Activated CD4-positive, alpha-beta T cell treated with anti-CD3 and anti-CD28 coated beads, Interleukin-2, amount 50 U/mL, for 48 hours (primary cell): ENCODE results near the gene KRT71.

Source experiments
- DNase-seq, 2 experiments: peaks; one replicate each; pipeline ENCODE4 v3.0.0-alpha.2; 2020

Gene KRT71

DNA sequence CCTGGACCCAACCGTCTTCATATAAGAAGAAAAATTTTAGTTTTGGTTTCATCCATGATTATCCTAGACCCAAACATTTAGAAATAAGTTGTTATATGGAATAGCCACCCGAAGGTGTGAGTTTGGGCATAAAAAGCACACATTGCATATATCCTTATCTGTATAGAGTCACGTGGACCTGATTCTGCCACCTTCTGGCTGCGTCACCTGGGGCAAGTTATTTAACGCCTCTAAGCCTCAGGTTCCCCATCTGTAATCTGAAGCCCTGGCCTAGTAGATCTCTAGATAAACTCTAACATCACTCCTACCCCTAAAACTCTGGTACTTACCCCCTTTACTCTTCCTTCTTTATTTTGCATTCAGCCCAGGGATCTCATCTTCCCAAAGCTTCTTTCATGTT lies 18.5 kb downstream of the KRT71 start:
- DNase-seq = no peak

DNA sequence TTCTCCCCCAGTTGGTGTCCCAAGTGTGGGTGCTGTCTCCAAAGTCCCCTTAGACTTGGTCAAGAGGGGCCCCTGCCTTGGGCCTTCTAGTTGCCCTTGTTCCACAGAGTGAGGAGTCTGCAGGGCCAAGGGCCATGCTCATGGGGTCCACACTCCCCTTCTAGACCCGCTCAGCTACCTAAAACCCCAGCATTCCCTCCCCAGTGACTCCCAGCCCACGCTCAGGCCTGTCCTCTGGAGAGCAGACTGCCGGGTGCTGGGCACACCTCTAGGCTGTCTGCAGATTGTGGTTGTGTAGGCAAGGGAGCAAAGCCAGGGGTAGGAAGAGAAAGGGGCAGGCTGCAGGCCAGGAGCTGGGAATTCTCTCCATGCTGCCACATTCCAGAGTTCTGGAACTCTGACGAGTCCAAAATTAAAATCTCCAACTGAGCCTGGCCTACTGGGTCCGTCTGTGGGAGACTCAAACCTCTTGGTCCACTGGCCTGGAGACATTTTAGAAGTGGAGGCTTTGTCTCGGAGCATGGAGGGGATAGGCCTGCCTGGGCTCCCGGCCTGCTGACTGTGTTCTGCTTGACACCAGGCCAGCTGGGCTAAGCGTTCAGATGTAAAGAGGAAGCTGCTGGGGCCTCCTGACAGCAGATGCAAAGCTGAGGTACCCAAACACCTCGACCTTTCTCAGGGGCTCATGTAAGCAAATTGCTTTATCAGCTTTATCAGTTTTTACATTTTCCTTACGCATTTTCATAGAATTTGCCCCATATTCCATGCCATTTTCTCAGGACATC lies 19.1 kb downstream of the KRT71 start:
- no peak for DNase-seq

DNA sequence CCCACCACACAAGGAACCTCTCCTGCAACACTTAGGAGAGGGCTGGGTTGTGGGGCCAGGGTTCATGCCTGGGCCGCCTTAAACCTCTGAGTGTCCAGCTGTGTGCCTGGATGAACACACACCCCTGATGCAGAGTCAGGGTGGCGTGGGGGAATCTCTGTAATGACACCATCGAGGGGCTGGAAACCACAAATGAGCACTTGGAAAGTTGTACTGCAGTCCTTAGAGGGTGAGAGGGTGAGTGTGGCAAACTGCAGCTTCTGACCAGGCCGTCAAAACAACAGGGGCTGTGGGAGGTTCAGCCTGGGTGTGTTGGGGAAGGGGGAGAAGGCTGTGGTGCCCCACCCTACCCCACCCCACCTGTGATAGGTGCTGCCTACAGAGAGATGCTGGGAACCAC lies 20.3 kb downstream of the KRT71 start:
- DNase-seq = no peak

- no peak for DNase-seq
These were observed 21.2 kb downstream of the KRT71 start for GRCh38 chr12:52531566-52532300.

- no peak for DNase-seq
These were observed 22.0 kb downstream of the KRT71 start for GRCh38 chr12:52530905-52531304.

DNA sequence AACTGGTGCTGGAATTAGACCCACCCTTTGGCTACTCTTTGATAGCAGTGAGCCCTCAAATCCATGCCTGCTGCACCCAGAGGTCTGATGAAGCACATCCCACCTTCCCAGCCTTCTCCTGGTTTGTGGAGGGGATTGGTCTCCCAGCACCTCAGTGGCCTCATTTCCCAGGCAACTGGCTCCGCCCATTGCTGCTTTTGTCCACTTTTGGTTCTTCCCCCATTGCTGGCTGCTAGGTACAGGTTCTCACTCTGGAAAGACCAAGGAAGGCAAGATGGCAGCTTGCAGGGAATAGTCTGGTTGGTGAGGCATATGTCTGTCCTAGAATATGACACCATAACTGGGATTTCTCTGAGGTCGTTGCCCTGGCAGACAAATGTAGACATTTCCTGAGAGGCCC lies 22.6 kb downstream of the KRT71 start:
- DNase-seq = no peak

GRCh38 chr12:52529846-52530245 lies 23.1 kb downstream of the KRT71 start:
- DNase-seq = no peak

- DNase-seq = no peak
These were observed 23.5 kb downstream of the KRT71 start for GRCh38 chr12:52529417-52529816.

DNA sequence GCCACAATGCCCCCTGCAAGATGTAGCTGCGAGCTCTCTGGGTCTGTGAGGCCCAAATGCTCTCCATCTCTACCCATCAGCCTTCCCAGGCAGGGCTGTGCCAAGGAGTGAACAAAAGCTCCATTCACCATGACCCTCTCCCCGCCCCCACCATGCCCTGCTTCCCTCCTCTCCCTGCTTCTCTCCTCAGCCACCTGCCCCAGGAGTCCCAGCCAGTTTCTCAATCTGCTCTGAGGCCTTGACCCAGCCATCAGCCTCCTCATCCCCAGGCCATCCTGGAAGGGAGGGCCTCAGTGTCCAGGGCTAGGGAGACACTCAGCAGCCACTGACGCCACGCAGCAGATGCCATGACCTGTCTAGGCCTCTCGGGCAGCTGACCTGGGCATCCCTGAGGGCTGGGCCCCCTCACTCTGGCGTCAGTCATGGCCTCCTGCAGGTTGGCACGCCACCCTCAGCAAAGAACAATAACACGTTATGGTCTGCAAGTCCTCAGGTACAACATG lies 24.3 kb downstream of the KRT71 start:
- no peak for DNase-seq

DNA sequence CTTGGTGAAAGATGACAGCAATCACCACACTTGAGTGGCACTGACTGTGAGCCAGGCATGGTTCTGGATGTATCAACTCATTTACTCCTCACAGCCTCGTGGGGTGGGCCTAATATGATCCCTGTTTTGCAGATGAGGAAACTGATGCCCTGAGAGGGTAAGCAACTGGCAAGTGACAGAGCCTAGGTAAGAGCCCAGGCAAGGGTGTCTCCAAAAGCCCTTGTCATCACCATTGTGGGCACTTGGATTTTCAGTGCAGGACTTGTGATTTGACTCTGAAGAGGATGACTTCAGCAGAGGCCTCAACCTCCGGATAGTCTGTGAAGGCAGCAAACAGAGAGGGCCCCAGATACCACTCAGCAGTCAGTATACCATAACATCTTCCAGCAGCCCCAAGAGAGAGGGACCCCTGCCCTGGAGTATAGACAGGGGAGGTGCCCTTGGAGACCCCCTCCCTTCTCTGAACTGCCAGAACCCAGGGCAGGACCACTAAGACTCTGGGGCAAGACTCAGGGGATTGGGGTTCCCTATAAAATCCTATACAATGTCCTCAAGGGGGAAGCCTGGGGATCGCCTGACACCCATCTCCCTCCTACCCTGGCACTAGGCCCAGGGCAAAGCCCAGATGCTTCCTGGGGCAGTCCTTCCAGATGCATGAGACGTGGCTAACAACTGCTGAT lies 25.7 kb downstream of the KRT71 start:
- no peak for DNase-seq

- no peak for DNase-seq
These were observed 26.4 kb downstream of the KRT71 start for GRCh38 chr12:52526511-52526951.

GRCh38 chr12:52525661-52526499 lies 27.1 kb downstream of the KRT71 start:
- DNase-seq = no peak

- DNase-seq = no peak
These were observed 27.9 kb downstream of the KRT71 start for GRCh38 chr12:52524898-52525591.

DNA sequence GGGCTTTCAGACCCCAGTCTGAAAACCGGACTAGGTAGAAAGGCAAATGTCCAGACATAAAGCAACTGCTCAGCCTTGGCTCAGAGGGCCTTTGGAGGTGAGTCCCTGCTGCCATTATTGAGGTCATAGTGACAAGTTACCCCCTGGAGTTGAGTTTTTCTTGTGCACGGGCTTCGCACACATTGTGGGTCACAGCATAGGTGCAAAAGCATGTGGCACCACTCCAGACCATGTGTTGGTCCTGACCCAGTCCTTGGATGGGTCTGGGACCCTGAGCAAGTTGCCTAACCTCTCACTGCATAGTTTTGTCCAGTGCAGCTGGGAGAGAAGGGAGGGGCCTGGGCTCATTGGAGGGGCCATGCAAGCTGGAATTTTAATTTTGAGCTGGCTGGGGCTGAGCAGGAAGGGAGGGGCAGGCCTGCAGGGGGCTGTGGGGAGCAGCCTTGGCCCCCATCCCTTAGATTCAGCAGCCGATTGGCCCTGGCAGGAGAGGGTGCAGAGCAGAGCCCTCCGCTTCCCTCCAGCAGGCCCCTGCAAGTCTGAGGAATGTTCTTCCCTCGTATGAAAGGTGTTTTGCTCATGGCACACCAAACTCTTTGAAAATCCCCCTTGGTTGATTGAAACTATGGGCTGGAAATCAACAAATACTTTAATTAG lies 28.6 kb downstream of the KRT71 start:
- DNase-seq = no peak

DNA sequence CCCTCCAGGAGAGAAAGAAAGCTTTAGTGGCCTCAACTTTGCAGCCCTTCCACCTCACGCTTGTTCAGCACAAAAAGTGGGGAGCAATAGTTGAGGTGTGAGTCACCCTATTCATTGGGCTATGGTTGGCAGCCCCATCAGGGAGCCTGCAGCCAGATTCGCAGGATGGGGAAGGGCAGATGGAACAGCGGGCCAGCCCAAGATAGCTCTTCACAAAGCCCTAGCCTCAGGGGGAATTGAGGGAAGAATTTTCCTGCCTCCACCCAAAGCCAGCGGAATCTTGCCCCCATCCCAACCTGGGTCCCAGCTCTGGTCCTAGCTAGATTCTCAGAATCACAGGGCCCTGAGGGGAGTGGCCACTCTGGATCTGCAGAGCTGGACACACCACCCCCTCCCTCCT lies 29.1 kb downstream of the KRT71 start:
- no peak for DNase-seq

GRCh38 chr12:52522346-52523011 lies 30.5 kb downstream of the KRT71 start:
- no peak for DNase-seq

- no peak for DNase-seq
These were observed 31.2 kb downstream of the KRT71 start for GRCh38 chr12:52521568-52522266.

DNA sequence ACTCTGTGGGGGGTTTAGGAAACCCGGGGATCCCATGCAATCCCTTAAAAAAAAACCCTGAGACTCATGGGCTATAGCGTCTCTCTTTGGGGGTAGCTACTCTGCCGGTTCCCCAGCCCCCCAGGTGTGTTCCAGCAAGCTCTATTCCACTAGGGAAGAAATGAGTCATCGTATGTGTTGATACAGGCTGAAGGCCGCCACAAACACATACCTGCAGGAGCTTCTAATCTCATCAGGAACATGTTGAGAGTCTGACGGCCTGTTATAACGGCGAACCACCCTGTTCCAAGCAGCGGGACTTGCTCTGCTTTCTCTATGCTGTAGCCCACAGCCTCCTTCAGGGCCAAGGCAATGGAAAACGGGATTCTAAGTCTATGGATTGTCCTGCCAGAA lies 31.8 kb downstream of the KRT71 start:
- DNase-seq = no peak

DNA sequence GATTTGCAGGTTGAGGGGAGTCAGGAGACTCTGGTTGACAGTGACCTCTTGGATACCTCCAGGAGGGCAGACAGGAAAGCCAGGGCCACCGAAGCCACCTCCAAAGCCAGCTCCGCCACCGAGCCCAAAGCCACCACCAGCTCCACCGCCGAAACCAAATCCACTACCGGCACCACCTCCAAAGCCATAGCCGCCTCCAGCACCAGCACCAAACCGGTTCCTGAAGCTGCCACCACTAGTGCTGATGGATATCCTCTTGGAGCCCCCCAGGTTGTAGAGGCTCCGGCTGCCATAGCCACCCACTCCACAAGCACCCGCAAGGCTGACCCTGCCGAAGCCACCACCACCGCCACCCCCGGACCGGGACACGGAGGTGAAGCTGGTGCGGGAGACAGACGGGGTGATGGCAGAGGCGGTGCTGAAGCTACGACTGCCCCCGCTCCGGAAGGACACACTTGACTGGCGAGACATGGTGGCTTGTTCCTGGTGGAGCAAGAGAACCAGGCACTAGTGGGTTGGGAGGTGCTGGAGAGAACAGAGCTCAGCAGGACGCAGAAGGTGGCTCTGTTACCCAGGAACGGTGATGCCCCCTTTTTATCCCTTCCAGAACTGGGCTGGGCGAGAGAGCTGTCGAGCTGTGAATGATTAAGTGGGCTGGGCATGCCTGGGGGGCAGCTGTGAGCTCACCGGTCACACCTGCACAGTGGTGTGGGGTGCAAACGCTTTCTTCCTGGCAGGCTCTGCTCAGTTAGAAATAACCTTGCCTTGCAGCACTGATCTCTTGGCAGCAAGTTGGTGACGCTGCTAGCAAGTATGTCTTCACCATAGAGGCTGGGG lies 32.9 kb downstream of the KRT71 start, which contains the start of gene KRT5:
KRT5 (minus strand) TSS at position 569 of the 837 bp plus-strand sequence; CDS start at position 471, 98 bp downstream.
- no peak for DNase-seq
